ENCODE measurements around the gene ANGPTL3.

Gene ANGPTL3

DNA sequence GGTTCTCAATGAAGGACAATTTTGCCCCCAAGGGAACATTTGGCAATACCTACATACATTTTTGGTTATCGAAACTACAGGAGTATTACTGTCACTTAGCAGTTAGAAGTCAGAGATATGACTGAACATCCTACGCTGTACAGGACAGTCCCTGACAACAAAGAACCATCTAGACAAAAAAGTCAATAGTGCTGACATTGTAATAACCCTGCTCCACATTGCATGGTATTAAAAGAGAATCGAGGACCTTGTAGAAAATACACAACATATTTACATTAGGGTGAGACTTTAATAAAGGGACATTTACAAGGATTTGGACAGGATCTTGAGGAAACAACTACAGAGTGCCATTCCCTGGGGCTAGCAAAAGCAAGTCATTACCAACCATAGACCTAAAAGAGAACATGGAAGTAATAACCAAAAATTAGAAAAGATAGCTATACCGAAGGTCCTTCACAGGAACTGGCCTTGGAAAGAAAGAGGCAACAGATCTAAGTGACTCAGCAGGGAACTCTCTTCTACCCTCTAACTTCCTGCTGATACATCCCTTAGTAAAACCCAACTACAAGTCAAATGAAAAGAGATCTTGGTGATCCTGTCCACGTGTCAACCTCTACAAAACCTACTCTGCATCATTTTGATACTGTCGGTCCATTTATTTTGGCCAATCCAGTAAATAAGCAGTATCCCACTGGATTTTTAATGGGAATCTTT, 40.2 kb downstream of the ANGPTL3 start:
- FAIRE-seq, result no peak

DNA sequence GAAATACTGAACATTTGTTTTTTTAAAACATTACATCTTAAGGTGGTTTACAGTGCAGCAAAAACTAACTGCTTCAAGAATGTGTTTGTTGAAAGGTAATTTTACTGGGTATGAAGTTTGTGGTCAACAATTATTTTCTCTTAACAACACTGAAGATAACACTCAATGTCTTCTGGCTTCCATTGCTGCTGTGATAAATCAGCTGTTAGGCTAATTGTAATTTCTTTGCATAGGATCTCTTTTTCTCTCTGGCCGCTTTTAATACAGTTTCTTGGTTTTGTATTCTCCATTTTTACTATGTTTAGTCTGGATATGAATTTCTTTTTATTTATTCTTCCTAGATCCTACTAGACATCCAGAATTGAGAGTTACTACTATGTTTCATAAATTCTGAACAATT, 46.0 kb downstream of the ANGPTL3 start:
- no peak for FAIRE-seq

DNA sequence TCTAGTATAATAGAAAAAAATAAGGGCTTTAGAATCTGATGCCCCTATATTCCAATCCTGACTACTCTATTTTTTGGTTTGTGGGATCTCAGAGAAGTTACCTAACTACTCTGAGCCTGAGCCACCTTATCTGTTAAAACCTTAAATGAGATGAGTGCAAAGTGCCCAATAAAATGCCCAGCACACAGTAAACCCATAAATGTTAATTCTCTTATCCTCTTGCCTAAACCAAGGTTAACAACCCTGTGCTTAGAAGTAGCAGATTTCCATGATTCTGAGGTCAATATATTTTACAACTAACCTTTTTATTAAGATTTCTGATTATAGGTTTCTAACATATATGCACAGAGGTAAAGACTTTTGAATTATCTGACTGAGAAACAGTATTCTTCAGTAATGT, 55.1 kb downstream of the ANGPTL3 start:
- no peak for FAIRE-seq

DNA sequence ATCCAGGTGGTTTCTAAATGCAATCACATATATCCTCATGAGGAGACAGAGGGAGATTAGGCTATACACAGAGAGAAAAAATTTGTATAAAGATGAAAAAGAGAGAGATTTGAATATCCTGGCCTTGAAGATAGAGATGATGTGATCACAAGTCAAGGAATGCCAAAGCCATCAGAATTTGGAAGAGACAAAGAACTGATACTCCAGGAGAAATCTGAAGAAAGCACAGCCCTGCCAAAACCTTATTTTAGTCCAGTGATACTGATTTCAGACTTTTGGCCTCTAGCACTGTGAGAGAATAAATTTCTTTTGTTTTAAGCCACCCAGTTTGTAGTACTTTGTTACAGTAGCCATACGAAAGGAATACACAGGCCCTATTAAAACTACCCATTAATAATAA, 57.4 kb downstream of the ANGPTL3 start:
- no peak for FAIRE-seq
